Gastrocnemius medialis (tissue), 4 donors: ENCODE results near the gene HOXB5.

Source experiments
- CTCF ChIP-seq, 5 experiments: fragments of 450-650 bp in 3 of 5; fragments of 200-600 bp in 2 of 5; sonication (generic) in 2 of 5; IDR thresholded peaks in 4 of 5; conservative IDR thresholded peaks in 1 of 5; 1 replicate in 4 of 5; 2 replicates in 1 of 5; pipeline ENCODE4 v1.5.1; 2016 to 2019; ENCODE audit warnings: antibody characterized with exemption in 5 of 5, mild to moderate bottlenecking in 3 of 5, moderate library complexity in 3 of 5
- POLR2A ChIP-seq, 2 donors: fragments of 450-650 bp; IDR thresholded peaks; one replicate each; pipeline ENCODE4 v1.6.1; 2017; ENCODE audit warnings: antibody characterized with exemption in 2 of 2, mild to moderate bottlenecking in 2 of 2, moderate library complexity in 2 of 2

DNA sequence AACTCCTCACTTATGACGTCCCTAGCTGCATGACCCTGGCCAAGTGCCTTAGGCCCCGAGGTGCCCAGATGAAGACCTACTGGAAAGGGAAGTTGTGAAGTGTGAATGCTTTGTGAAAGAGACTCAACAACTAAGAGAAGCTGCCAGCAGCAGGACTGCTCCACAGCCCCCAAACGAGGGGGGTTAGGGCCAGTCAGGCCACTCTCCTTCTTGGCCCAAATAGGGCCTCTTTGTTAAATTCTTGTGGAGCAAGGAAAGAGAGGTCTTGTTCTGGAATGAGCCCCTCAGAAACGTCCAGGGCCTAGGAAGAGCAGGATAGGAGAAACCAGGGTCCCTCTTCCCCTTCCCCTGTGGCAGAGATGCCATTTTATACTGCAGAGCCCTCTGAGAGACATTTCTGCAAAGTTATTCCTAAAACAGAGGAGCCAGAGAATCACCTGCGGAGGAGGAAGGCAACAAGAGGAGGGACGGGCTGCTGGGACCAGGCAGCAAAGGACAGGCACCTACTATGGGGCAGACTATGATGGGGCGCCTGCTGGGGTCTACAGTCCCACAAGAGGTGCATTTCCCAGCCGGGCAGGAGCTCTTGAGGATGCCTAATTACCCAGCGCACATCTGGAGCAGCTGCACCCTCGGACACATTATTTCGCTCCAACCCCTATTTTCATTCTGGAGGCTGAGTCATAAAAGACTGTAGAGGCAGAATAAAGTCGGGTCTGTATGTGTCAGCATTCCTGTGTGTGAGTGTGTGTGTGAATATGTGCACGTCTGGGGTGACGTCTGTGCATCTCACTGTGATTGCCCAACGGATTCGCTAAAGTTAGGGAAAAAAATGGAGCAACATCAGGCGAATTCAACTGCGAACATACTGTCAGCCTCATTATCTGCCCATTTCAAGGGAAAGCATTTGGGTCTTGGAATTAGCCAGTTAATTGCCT, 44.0 kb upstream of the HOXB5 start:
- no peak for TF ChIP-seq CTCF (IDR thresholded peaks at IDR 0.05 in 4 of 5, conservative IDR thresholded peaks at IDR 0.05 in 1 of 5)
- TF ChIP-seq POLR2A (IDR thresholded peaks at IDR 0.05): no peak
